DOHH2 (cell line): Measurements from ENCODE around the gene TMEM87B.

Experiments used
- EZH2phosphoT487 ChIP-seq: fragments of 200-600 bp; sonication (generic); IDR thresholded peaks from 2 replicates; pipeline ENCODE4 v1.6.1; 2017; ENCODE audit warnings: borderline replicate concordance, mild to moderate bottlenecking, antibody characterized with exemption, low read length, moderate library complexity, mixed read lengths
- TF ChIP-seq, protein P1 (sequence below): fragments of 200-600 bp; sonication (generic); IDR thresholded peaks from one replicate; pipeline ENCODE4 v1.5.1; 2014; ENCODE audit warnings: antibody characterized with exemption, mild to moderate bottlenecking, low read depth, low read length; ENCODE audit not compliant: poor library complexity, severe bottlenecking

DNA sequence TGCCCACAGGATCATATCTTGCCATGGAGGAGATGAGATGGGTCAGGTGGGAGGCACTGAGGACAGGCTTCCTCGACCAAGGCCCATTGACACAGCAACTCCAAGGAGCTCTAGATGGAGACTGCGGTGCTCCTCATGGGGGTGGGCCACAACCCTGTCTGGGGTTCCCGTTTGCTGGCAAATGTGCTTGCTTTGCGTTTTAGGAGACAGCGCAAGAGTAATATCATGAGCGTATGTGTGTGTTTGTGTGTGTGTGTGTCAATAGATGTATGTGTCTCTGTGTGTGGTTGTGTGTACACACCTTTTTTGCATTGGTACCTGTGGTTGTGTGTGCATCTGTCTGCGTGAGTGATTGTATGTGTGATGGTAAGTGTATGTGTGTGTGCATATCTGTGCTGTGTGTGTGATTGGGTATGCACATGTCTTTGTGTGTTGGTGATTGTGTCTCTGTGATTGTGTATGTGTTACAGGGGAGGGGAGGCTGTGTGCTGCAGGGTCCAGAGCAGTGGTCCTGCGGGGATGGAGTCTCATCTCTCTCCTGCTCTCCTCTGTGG, 87.5 kb downstream of the TMEM87B start:
- TF ChIP-seq, protein P1, sequence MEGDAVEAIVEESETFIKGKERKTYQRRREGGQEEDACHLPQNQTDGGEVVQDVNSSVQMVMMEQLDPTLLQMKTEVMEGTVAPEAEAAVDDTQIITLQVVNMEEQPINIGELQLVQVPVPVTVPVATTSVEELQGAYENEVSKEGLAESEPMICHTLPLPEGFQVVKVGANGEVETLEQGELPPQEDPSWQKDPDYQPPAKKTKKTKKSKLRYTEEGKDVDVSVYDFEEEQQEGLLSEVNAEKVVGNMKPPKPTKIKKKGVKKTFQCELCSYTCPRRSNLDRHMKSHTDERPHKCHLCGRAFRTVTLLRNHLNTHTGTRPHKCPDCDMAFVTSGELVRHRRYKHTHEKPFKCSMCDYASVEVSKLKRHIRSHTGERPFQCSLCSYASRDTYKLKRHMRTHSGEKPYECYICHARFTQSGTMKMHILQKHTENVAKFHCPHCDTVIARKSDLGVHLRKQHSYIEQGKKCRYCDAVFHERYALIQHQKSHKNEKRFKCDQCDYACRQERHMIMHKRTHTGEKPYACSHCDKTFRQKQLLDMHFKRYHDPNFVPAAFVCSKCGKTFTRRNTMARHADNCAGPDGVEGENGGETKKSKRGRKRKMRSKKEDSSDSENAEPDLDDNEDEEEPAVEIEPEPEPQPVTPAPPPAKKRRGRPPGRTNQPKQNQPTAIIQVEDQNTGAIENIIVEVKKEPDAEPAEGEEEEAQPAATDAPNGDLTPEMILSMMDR = no peak
- TF ChIP-seq EZH2phosphoT487 = no peak
